HUES64 (cell line): ENCODE results near the gene RNASEL.

Experiments
- H3K27ac ChIP-seq: 2 replicates; pipeline ENCODE4 v1.7.0; 2013; ENCODE audit warnings: low read depth, low read length, inconsistent platforms
- H3K27me3 ChIP-seq: 2 replicates; pipeline ENCODE4 v1.6.1; 2013; ENCODE audit warnings: mild to moderate bottlenecking, low read length; ENCODE audit not compliant: insufficient read depth
- H3K36me3 ChIP-seq: 2 replicates; pipeline ENCODE4 v1.6.1; 2013; ENCODE audit warnings: mild to moderate bottlenecking, low read length; ENCODE audit not compliant: insufficient read depth
- H3K4me1 ChIP-seq: 2 replicates; pipeline ENCODE4 v1.6.1; 2013; ENCODE audit warnings: mild to moderate bottlenecking, low read length, moderate library complexity; ENCODE audit not compliant: insufficient read depth
- H3K4me3 ChIP-seq: 2 replicates; pipeline ENCODE4 v1.5.1; 2013; ENCODE audit warnings: mild to moderate bottlenecking, low read length, moderate library complexity
- H3K9ac ChIP-seq: 2 replicates; pipeline ENCODE4 v1.6.1; 2013; ENCODE audit warnings: mild to moderate bottlenecking, low read depth, low read length
- H3K9me3 ChIP-seq: 2 replicates; pipeline ENCODE4 v1.6.1; 2013; ENCODE audit warnings: low read depth, low read length; ENCODE audit not compliant: insufficient read depth
- WGBS: fragments of 150-250, 120-280 bp; methylation state at CpG from one replicate; pipeline ENCODE4 v1.1.7; 2013; ENCODE audit warnings: missing lambda C conversion rate; 5-methylcytosine and 5-hydroxymethylcytosine counted together

Gene RNASEL

GRCh38 chr1:182596934-182597333 is 7.9 kb upstream of the RNASEL start:
- H3K27me3 ChIP-seq: no peaks in the 10 kb centered on the region
- H3K36me3 ChIP-seq: peaks cover 27% of the 10 kb centered on the region
- peaks cover 5% of the 10 kb centered on the region for H3K4me1 ChIP-seq
- no peaks in the 10 kb centered on the region for H3K9me3 ChIP-seq
- no peak overlapping the region for H3K27ac ChIP-seq
- 94% methylated on average over 6 of the region's 6 CpGs for WGBS
- no peak overlapping the region for H3K4me3 ChIP-seq
- H3K9ac ChIP-seq: no peak overlapping the region

- Histone ChIP-seq H3K9ac (no peak overlapping the region), H3K27ac (no peak overlapping the region), H3K36me3 (peaks cover 16% of the 10 kb centered on the region), H3K4me1 (no peaks in the 10 kb centered on the region), H3K27me3 (no peaks in the 10 kb centered on the region), H3K4me3 (no peak overlapping the region), H3K9me3 (no peaks in the 10 kb centered on the region)
- 38% methylated on average over 4 of the region's 4 CpGs for WGBS
Measured at GRCh38 chr1:182595641-182596240, 6.7 kb upstream of the RNASEL start.

- Histone ChIP-seq H3K27ac (no peak overlapping the region), H3K27me3 (no peaks in the 10 kb centered on the region), H3K36me3 (no peaks in the 10 kb centered on the region), H3K4me1 (peaks cover 11% of the 10 kb centered on the region; the same call in 1 of the 2 replicates), H3K4me3 (no peak overlapping the region), H3K9me3 (no peaks in the 10 kb centered on the region), H3K9ac (no peak overlapping the region)
- WGBS: 95% methylated on average over 5 of the region's 5 CpGs
Measured at GRCh38 chr1:182589931-182590330, 875 bp upstream of the RNASEL start.

- WGBS: 88% methylated on average over 3 of the region's 3 CpGs
- H3K4me3 ChIP-seq: no peak overlapping the region
Measured at GRCh38 chr1:182589520-182589919, 464 bp upstream of the RNASEL start.

DNA sequence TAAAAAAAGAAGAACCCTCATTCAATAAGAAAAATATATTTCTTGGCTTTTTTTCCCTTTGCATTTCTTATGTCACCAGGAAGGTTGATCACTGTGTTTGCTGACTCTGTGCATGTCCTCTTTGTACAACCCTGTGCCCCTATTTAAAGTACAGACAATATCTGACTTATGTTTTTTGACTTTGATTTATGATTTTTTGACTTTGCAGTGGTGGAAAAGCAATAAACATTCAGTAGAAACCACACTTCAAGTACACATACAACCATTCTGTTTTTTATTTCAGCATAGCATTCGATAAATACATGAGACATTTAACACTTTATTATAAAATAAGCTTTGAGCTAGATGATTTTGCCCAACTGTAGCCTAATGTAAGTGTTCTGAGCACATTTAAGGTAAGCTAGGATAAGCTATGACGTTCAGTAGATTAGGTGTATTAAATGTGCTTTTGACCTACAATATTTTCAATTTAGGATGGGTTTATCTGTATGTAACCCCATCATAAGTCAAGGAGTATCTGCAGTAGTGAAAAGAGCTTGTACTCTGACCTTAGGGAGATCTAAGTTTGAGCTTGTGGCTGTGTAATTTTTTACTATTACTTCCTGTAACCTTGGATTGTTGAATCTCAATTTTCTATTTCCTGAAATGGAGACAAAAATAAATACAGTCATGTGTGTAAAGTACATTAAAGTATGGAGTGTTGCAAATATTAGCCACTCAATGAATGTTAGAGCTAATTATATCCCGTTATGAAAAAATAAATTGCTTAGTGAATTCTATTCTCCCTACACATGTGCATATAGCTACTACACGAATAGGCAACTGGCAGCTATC is 1.2 kb downstream of the RNASEL start:
- Histone ChIP-seq H3K9ac (no peak overlapping the region), H3K27me3 (no peaks in the 10 kb centered on the region), H3K36me3 (no peaks in the 10 kb centered on the region), H3K27ac (no peak overlapping the region), H3K9me3 (no peaks in the 10 kb centered on the region), H3K4me3 (peak overlapping the region; percentile 49; the same call in 1 of the 2 replicates), H3K4me1 (peaks cover 11% of the 10 kb centered on the region; the same call in 1 of the 2 replicates)
- WGBS: 93% methylated on average over 3 of the region's 4 CpGs

More at GRCh38 chr1:182589520-182589919, 464 bp upstream of the RNASEL start:
- no peaks in the 10 kb centered on the region for H3K9me3 ChIP-seq
- peaks cover 11% of the 10 kb centered on the region; the same call in 1 of the 2 replicates for H3K4me1 ChIP-seq
- no peak overlapping the region for H3K9ac ChIP-seq
- H3K27me3 ChIP-seq: no peaks in the 10 kb centered on the region
- no peak overlapping the region for H3K27ac ChIP-seq
- H3K36me3 ChIP-seq: no peaks in the 10 kb centered on the region

GRCh38 chr1:182587093-182587492 is 2.0 kb downstream of the RNASEL start:
- no CpG with 5 or more reads among the region's 1 CpG for WGBS

DNA sequence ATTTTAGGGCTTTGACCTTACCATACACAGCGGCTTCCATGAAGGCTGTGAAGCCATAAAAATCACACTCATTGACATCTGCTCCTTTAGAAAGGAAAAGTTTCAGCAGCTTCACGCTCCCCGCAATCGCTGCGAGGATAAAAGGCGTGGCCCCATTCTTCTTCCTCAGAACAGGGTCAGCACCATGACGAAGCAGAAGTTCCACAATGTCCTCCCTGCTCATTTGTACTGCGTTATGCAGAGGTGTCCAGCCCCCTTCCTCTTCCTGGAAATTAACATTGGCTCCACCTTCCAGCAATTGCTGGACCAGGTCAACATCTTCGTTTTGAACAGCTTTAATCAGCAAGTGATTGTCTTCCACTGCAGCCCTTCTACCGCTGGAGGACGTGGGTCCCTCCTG is 2.7 kb downstream of the RNASEL start:
- Histone ChIP-seq H3K4me1 (peaks cover 11% of the 10 kb centered on the region; the same call in 1 of the 2 replicates), H3K9me3 (no peaks in the 10 kb centered on the region), H3K9ac (no peak overlapping the region), H3K4me3 (no peak overlapping the region), H3K27ac (no peak overlapping the region), H3K36me3 (no peaks in the 10 kb centered on the region), H3K27me3 (no peaks in the 10 kb centered on the region)
- 94% methylated on average over 11 of the region's 11 CpGs for WGBS

More at GRCh38 chr1:182587093-182587492, 2.0 kb downstream of the RNASEL start:
- no peak overlapping the region for H3K4me3 ChIP-seq
- no peaks in the 10 kb centered on the region for H3K27me3 ChIP-seq
- no peak overlapping the region for H3K9ac ChIP-seq
- H3K27ac ChIP-seq: no peak overlapping the region
- no peaks in the 10 kb centered on the region for H3K9me3 ChIP-seq
- no peaks in the 10 kb centered on the region for H3K36me3 ChIP-seq
- H3K4me1 ChIP-seq: peaks cover 11% of the 10 kb centered on the region; the same call in 1 of the 2 replicates

- 96% methylated on average over 4 of the region's 4 CpGs for WGBS
- no peak overlapping the region for H3K27ac ChIP-seq
- no peak overlapping the region for H3K4me3 ChIP-seq
- no peaks in the 10 kb centered on the region for H3K36me3 ChIP-seq
- H3K4me1 ChIP-seq: peaks cover 11% of the 10 kb centered on the region; the same call in 1 of the 2 replicates
- no peaks in the 10 kb centered on the region for H3K27me3 ChIP-seq
- H3K9me3 ChIP-seq: no peaks in the 10 kb centered on the region
- H3K9ac ChIP-seq: no peak overlapping the region
Measured at GRCh38 chr1:182584746-182585145, 4.3 kb downstream of the RNASEL start.

GRCh38 chr1:182580736-182581135 is 8.3 kb downstream of the RNASEL start:
- H3K27ac ChIP-seq: no peak overlapping the region
- no peaks in the 10 kb centered on the region for H3K4me1 ChIP-seq
- H3K9me3 ChIP-seq: no peaks in the 10 kb centered on the region
- no peaks in the 10 kb centered on the region for H3K27me3 ChIP-seq
- WGBS: 88% methylated on average over 2 of the region's 2 CpGs
- no peaks in the 10 kb centered on the region for H3K36me3 ChIP-seq
- H3K4me3 ChIP-seq: no peak overlapping the region
- H3K9ac ChIP-seq: no peak overlapping the region

DNA sequence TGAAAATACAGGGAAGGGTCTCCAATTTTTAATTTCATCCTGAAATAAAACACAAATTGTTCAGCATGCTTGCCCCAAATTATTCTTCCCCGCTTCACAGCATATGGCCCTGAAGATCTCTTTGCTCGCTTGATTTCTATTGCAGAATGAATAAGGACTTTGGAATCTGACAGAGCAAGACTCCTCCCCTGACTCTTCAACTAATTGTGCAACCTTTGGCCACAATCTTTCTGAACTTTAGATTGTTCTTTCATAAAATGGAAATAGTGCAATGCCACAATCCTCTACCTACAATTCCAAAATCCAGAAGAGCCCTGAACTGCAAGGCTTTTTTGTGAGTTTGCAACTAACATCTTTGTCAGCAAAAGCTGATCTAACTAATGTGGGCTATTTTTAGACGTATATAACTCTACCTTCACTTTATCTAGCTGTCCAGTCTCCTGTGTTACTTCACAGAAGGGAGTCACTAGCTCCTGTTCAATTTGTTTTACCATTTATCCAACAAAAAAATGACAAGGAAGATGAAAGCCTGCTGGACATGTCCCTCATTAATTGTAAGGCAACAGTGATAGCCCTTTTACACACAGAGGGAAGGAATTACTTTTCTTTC is 13.4 kb downstream of the RNASEL start:
- H3K27me3 ChIP-seq: no peaks in the 10 kb centered on the region
- H3K9ac ChIP-seq: no peak overlapping the region
- H3K4me3 ChIP-seq: no peak overlapping the region
- no peaks in the 10 kb centered on the region for H3K9me3 ChIP-seq
- H3K4me1 ChIP-seq: no peaks in the 10 kb centered on the region
- WGBS: 93% methylated on average over 3 of the region's 3 CpGs
- no peak overlapping the region for H3K27ac ChIP-seq
- no peaks in the 10 kb centered on the region for H3K36me3 ChIP-seq

DNA sequence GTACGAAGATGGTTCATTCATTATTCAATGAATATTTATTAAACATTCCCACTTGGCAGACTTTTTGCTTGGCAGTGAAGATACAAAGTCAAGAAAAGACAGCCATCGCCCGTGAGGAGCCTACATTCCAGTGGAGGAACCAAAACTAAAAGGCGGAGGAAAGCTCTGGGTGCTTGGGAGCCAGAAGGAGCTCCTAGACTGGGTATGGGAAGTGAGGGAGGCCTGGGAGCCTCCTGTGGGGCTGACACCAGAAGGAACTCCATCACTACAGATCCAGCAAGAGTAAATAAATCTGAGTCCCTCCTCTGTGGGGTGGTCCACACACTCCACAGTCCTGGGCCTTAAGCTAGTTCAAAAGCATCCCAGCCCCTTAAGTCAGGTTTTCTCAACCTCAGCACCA is 14.9 kb downstream of the RNASEL start:
- H3K9me3 ChIP-seq: no peaks in the 10 kb centered on the region
- H3K27me3 ChIP-seq: no peaks in the 10 kb centered on the region
- no peaks in the 10 kb centered on the region for H3K36me3 ChIP-seq
- H3K9ac ChIP-seq: no peak overlapping the region
- H3K27ac ChIP-seq: no peak overlapping the region
- WGBS: 92% methylated on average over 3 of the region's 4 CpGs
- H3K4me3 ChIP-seq: no peak overlapping the region
- no peaks in the 10 kb centered on the region for H3K4me1 ChIP-seq
